HepG2 (cell line): ENCODE measurements around the gene ZNF385B. TPM values are rescaled to one million over a fixed set of nuclear protein-coding genes. Genes with fewer than 3 reads are reported as not detected.

Source experiments
- BCL6 ChIP-seq: IDR thresholded peaks from 2 replicates; pipeline ENCODE4 v1.6.1; 2016; ENCODE audit warnings: missing genetic modification reagents, missing compliant biosample characterization
- GABPA ChIP-seq, 2 experiments: IDR thresholded peaks; 2 replicates each; pipeline ENCODE4 v1.6.1; 2011 to 2016; ENCODE audit warnings: low read depth in 2 of 2, low read length in 1 of 2, missing biosample characterization in 1 of 2, missing genetic modification characterization in 1 of 2
- PHF21A ChIP-seq: sonication (generic); formaldehyde crosslinking; IDR thresholded peaks from 2 replicates; pipeline ENCODE4 v1.5.0; 2020; ENCODE audit warnings: mild to moderate bottlenecking, missing genetic modification reagents
- RFX1 ChIP-seq: fragments of 450-650 bp; IDR thresholded peaks from 2 replicates; pipeline ENCODE4 v1.6.1; 2017
- TCF7L2 ChIP-seq: IDR thresholded peaks from 2 replicates; pipeline ENCODE4 v1.6.1; 2011; ENCODE audit warnings: mild to moderate bottlenecking, low read depth, low read length, moderate library complexity
- ZNF124 ChIP-seq: sonication (generic); formaldehyde crosslinking; IDR thresholded peaks from 2 replicates; pipeline ENCODE4 v1.4.0; 2020; ENCODE audit warnings: missing genetic modification reagents
- ZNF331 ChIP-seq: sonication (generic); formaldehyde crosslinking; IDR thresholded peaks from 2 replicates; pipeline ENCODE4 v1.4.0; 2020; ENCODE audit warnings: missing genetic modification reagents
- ZNF557 ChIP-seq: sonication (generic); formaldehyde crosslinking; IDR thresholded peaks from 2 replicates; pipeline ENCODE4 v1.4.0; 2020; ENCODE audit warnings: missing genetic modification reagents
- ZNF724P ChIP-seq: sonication (generic); formaldehyde crosslinking; IDR thresholded peaks from 2 replicates; pipeline ENCODE4 v1.8.0; 2022; ENCODE audit warnings: missing genetic modification reagents, borderline replicate concordance
- ZNF781 ChIP-seq: sonication (generic); formaldehyde crosslinking; IDR thresholded peaks from 2 replicates; pipeline ENCODE4 v1.5.1; 2020; ENCODE audit warnings: borderline replicate concordance, mild to moderate bottlenecking, missing genetic modification reagents; ENCODE audit errors: not compliant biosample characterization
- polyA plus RNA-seq, 8 experiments: library from polyadenylated mRNA; depleted of rRNA in 3 of 8; stranded (reverse) in 7 of 8; unstranded in 1 of 8; fragments of >200 nt; fragmentation: Illumina TruSeq in 4 of 8; extraction: Trizol in 4 of 8; gene quantifications; 2 replicates each; pipeline versions ENCODE4 v1.2.1 to v1.2.3, GENCODE V29; 2011 to 2016; ENCODE audit warnings: low read depth in 4 of 8, missing spikeins in 1 of 8, mixed read lengths in 1 of 8; ENCODE audit not compliant: insufficient read depth in 1 of 8
- total RNA-seq, 5 experiments: library from RNA; depleted of rRNA; stranded (reverse); fragments of >200 nt; fragmentation: Illumina TruSeq; extraction: Trizol; gene quantifications; 2 replicates each; pipeline ENCODE4 v1.2.3, GENCODE V29; 2016; ENCODE audit warnings: low read depth in 1 of 5
- TF ChIP-seq, protein P1 (sequence below): sonication (generic); formaldehyde crosslinking; IDR thresholded peaks from 2 replicates; pipeline ENCODE4 v1.4.0; 2020; ENCODE audit warnings: missing genetic modification reagents, borderline replicate concordance
- TF ChIP-seq, protein P2 (sequence below): sonication (generic); formaldehyde crosslinking; IDR thresholded peaks from 2 replicates; pipeline ENCODE4 v1.5.1; 2020; ENCODE audit warnings: mild to moderate bottlenecking, missing genetic modification reagents, moderate library complexity
- TF ChIP-seq, protein P3 (sequence below): IDR thresholded peaks from 2 replicates; pipeline ENCODE4 v1.6.1; 2016; ENCODE audit warnings: mild to moderate bottlenecking
- TF ChIP-seq, protein P4 (sequence below): IDR thresholded peaks from 2 replicates; pipeline ENCODE4 v1.6.1; 2016; ENCODE audit warnings: control low read depth
- TF ChIP-seq, protein P5 (sequence below): sonication (generic); formaldehyde crosslinking; IDR thresholded peaks from 2 replicates; pipeline ENCODE4 v1.4.0; 2020; ENCODE audit warnings: missing genetic modification reagents
- TF ChIP-seq, protein P6 (sequence below): IDR thresholded peaks from 2 replicates; pipeline ENCODE4 v1.6.1; 2018; ENCODE audit warnings: missing genetic modification reagents, mild to moderate bottlenecking, missing compliant biosample characterization

The ZNF385B gene
- total and polyA plus RNA-seq, 2 of the 13 experiments (the other 11 are each of a cell fraction or from before 2014, with no cell fraction given): 3.3 to 6.7 TPM

DNA sequence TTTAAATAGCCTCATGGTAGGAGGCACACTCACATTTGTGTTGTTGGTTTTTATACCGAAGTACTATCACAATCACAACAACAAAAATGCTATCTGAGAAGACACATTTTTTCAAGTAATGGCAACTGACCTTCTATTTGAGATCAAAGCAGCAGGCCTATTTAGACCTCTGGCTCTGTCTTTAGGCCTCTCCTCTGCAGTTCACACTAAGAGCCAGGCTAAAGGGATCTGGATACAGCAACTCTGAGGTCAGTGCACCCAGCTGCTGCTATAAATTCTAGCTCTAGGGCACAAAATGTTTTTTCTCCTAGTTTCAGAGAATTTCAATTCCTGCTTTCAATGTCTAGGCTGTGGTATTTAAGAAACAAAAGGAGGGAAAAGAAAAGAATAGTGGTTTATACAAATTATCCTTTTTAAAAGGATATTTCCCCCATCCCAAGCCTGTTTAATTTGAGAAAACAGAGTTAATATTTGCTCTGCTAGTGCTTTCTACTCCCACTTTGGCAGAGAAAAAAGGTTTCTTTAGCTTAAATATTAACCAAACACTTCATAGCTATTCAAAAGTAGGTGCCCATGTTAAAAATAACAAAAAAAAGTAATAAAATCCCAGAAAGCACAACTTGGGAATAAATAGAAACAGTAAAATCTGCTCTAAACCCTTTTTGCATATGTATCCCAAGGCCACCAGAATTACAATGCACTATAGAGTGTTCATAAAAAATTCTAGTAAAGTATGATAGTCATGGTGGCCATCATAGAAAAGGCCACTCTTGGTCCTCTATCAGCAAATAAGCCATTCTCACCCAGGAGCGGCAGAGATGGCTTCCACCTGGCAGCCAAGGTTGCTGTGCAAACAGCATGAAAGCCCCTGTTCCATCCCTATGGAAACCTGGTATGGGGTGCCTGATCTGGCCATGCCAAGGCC is 303.1 kb downstream of the ZNF385B start (continued):
- TF ChIP-seq, protein P1, sequence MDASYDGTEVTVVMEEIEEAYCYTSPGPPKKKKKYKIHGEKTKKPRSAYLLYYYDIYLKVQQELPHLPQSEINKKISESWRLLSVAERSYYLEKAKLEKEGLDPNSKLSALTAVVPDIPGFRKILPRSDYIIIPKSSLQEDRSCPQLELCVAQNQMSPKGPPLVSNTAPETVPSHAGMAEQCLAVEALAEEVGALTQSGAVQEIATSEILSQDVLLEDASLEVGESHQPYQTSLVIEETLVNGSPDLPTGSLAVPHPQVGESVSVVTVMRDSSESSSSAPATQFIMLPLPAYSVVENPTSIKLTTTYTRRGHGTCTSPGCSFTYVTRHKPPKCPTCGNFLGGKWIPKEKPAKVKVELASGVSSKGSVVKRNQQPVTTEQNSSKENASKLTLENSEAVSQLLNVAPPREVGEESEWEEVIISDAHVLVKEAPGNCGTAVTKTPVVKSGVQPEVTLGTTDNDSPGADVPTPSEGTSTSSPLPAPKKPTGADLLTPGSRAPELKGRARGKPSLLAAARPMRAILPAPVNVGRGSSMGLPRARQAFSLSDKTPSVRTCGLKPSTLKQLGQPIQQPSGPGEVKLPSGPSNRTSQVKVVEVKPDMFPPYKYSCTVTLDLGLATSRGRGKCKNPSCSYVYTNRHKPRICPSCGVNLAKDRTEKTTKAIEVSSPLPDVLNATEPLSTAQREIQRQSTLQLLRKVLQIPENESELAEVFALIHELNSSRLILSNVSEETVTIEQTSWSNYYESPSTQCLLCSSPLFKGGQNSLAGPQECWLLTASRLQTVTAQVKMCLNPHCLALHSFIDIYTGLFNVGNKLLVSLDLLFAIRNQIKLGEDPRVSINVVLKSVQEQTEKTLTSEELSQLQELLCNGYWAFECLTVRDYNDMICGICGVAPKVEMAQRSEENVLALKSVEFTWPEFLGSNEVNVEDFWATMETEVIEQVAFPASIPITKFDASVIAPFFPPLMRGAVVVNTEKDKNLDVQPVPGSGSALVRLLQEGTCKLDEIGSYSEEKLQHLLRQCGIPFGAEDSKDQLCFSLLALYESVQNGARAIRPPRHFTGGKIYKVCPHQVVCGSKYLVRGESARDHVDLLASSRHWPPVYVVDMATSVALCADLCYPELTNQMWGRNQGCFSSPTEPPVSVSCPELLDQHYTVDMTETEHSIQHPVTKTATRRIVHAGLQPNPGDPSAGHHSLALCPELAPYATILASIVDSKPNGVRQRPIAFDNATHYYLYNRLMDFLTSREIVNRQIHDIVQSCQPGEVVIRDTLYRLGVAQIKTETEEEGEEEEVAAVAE (CRISPR knock-in tag): no peak
- TF ChIP-seq GABPA (IDR thresholded peaks at IDR 0.05; ENCODE audit: low read depth, low read length): no peak
- no peak for TF ChIP-seq GABPA (CRISPR knock-in tag; IDR thresholded peaks at IDR 0.05; ENCODE audit: low read depth)
- TF ChIP-seq, protein P2, sequence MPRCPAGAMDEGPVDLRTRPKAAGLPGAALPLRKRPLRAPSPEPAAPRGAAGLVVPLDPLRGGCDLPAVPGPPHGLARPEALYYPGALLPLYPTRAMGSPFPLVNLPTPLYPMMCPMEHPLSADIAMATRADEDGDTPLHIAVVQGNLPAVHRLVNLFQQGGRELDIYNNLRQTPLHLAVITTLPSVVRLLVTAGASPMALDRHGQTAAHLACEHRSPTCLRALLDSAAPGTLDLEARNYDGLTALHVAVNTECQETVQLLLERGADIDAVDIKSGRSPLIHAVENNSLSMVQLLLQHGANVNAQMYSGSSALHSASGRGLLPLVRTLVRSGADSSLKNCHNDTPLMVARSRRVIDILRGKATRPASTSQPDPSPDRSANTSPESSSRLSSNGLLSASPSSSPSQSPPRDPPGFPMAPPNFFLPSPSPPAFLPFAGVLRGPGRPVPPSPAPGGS (CRISPR knock-in tag): no peak
- TF ChIP-seq ZNF124: peak; percentile 67; the same call in 1 of the 2 replicates
- TF ChIP-seq, protein P3, sequence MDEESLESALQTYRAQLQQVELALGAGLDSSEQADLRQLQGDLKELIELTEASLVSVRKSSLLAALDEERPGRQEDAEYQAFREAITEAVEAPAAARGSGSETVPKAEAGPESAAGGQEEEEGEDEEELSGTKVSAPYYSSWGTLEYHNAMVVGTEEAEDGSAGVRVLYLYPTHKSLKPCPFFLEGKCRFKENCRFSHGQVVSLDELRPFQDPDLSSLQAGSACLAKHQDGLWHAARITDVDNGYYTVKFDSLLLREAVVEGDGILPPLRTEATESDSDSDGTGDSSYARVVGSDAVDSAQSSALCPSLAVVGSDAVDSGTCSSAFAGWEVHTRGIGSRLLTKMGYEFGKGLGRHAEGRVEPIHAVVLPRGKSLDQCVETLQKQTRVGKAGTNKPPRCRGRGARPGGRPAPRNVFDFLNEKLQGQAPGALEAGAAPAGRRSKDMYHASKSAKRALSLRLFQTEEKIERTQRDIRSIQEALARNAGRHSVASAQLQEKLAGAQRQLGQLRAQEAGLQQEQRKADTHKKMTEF (CRISPR knock-in tag): peak; percentile 65
- TF ChIP-seq, protein P4, sequence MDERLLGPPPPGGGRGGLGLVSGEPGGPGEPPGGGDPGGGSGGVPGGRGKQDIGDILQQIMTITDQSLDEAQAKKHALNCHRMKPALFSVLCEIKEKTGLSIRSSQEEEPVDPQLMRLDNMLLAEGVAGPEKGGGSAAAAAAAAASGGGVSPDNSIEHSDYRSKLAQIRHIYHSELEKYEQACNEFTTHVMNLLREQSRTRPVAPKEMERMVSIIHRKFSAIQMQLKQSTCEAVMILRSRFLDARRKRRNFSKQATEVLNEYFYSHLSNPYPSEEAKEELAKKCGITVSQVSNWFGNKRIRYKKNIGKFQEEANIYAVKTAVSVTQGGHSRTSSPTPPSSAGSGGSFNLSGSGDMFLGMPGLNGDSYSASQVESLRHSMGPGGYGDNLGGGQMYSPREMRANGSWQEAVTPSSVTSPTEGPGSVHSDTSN (CRISPR knock-in tag): no peak
- no peak for TF ChIP-seq RFX1
- TF ChIP-seq, protein P5, sequence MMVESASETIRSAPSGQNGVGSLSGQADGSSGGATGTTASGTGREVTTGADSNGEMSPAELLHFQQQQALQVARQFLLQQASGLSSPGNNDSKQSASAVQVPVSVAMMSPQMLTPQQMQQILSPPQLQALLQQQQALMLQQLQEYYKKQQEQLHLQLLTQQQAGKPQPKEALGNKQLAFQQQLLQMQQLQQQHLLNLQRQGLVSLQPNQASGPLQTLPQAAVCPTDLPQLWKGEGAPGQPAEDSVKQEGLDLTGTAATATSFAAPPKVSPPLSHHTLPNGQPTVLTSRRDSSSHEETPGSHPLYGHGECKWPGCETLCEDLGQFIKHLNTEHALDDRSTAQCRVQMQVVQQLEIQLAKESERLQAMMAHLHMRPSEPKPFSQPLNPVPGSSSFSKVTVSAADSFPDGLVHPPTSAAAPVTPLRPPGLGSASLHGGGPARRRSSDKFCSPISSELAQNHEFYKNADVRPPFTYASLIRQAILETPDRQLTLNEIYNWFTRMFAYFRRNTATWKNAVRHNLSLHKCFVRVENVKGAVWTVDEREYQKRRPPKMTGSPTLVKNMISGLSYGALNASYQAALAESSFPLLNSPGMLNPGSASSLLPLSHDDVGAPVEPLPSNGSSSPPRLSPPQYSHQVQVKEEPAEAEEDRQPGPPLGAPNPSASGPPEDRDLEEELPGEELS (CRISPR knock-in tag): peak; percentile 7
- TF ChIP-seq, protein P6, sequence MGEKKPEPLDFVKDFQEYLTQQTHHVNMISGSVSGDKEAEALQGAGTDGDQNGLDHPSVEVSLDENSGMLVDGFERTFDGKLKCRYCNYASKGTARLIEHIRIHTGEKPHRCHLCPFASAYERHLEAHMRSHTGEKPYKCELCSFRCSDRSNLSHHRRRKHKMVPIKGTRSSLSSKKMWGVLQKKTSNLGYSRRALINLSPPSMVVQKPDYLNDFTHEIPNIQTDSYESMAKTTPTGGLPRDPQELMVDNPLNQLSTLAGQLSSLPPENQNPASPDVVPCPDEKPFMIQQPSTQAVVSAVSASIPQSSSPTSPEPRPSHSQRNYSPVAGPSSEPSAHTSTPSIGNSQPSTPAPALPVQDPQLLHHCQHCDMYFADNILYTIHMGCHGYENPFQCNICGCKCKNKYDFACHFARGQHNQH (CRISPR knock-in tag): 0 out of 2 replicates have a peak, but pooled peaks have one; percentile 50
- no peak for TF ChIP-seq ZNF724P (CRISPR knock-in tag)
- no peak for TF ChIP-seq ZNF557 (CRISPR knock-in tag)
- peak; percentile 45 for TF ChIP-seq BCL6 (CRISPR knock-in tag)
- TF ChIP-seq PHF21A (CRISPR knock-in tag): peak; percentile 60; the same call in 1 of the 2 replicates
- peak; percentile 59; the same call in 1 of the 2 replicates for TF ChIP-seq TCF7L2
- TF ChIP-seq ZNF781 (CRISPR knock-in tag): peak; percentile 24
- TF ChIP-seq ZNF331: peak; percentile 42; the same call in 1 of the 2 replicates
